CD4-positive, alpha-beta T cell treated with Interleukin-4 for 4 hours (primary cell): ENCODE data around the gene BZW2.

ENCODE experiments used
- DNase-seq: peaks from one replicate; pipeline ENCODE4 v3.0.0-alpha.2; 2020

Gene BZW2

GRCh38 chr7:16755397-16755796 lies 109.4 kb downstream of the BZW2 start:
- DNase-seq = no peak
